Cardiac fibroblast (primary cell): ENCODE data around the gene GREB1.
A peak's percentile ranks its signal among the peaks of the same experiment; 100 is the strongest.

ENCODE experiments used
- DNase-seq, 2 donors: peaks; one replicate each; pipeline versions ENCODE4 v3.0.0 to v3.0.0-alpha.2; 2010; ENCODE audit warnings: low read depth in 2 of 2
- H3K4me3 ChIP-seq, 2 donors: replicated peaks in 1 of 2; 1 replicate in 1 of 2; 2 replicates in 1 of 2; pipeline ENCODE4 v1.5.1; 2011; ENCODE audit warnings: low read depth in 2 of 2, low read length in 2 of 2, mild to moderate bottlenecking in 2 of 2, moderate library complexity in 1 of 2
- CTCF ChIP-seq: IDR thresholded peaks from one replicate; pipeline ENCODE4 v1.5.1; 2011; ENCODE audit warnings: low read depth, mild to moderate bottlenecking, low read length, inconsistent platforms

GREB1 gene

GRCh38 chr2:11683966-11684365 lies 150.1 kb downstream of the GREB1 start:
- TF ChIP-seq CTCF, result no peak
- H3K4me3 ChIP-seq, result no peak overlapping the region
- no peak for DNase-seq

- TF ChIP-seq CTCF, result no peak
- no peak overlapping the region for H3K4me3 ChIP-seq
- DNase-seq, result no peak
These were observed 151.1 kb downstream of the GREB1 start for GRCh38 chr2:11684894-11685460.

GRCh38 chr2:11685906-11686470 lies 152.1 kb downstream of the GREB1 start:
- H3K4me3 ChIP-seq, result no peak overlapping the region
- no peak for TF ChIP-seq CTCF

GRCh38 chr2:11687736-11688135 lies 153.9 kb downstream of the GREB1 start:
- no peak overlapping the region for H3K4me3 ChIP-seq
- TF ChIP-seq CTCF, result no peak
- no peak for DNase-seq

More at GRCh38 chr2:11685906-11686470, 152.1 kb downstream of the GREB1 start:
- no peak for DNase-seq

- DNase-seq, result peak; percentile 81 to 86
- H3K4me3 ChIP-seq, result peak overlapping the region; percentile 26 to 33
These were observed 154.6 kb downstream of the GREB1 start for GRCh38 chr2:11688222-11689069.

GRCh38 chr2:11691076-11691660 lies 157.3 kb downstream of the GREB1 start:
- TF ChIP-seq CTCF, result no peak
- DNase-seq, result no peak
- no peak overlapping the region for H3K4me3 ChIP-seq

More at GRCh38 chr2:11688222-11689069, 154.6 kb downstream of the GREB1 start:
- TF ChIP-seq CTCF, result peak; percentile 91
